Smooth muscle cell (in vitro differentiated cells): ENCODE measurements around the gene CLDN7. TPM values are rescaled to one million over a fixed set of nuclear protein-coding genes. Genes with fewer than 3 reads are reported as not detected.

Experiments used
- DNase-seq: peaks from one replicate; lab custom pipeline; 2025; ENCODE audit not compliant: unreplicated experiment; lab: John Stamatoyannopoulos, UW
- H2AFZ ChIP-seq: fragments of 200-600 bp; sonication (generic); 2 replicates; pipeline ENCODE4 v1.6.0; 2016; ENCODE audit warnings: antibody characterized with exemption, low read depth, mild to moderate bottlenecking
- H3F3A ChIP-seq: fragments of 200-600 bp; sonication (generic); 2 replicates; pipeline ENCODE4 v1.6.0; 2017; ENCODE audit warnings: antibody characterized with exemption, low read depth
- H3K27ac ChIP-seq: fragments of 200-600 bp; sonication (generic); 2 replicates; pipeline ENCODE4 v1.5.1; 2016; ENCODE audit warnings: low read depth, mild to moderate bottlenecking
- H3K27me3 ChIP-seq: fragments of 200-600 bp; sonication (generic); 2 replicates; pipeline ENCODE4 v1.6.1; 2016; ENCODE audit warnings: low read depth, mild to moderate bottlenecking
- H3K36me3 ChIP-seq: fragments of 200-600 bp; sonication (generic); 2 replicates; pipeline ENCODE4 v1.5.1; 2016; ENCODE audit warnings: low read depth
- H3K4me1 ChIP-seq: fragments of 200-600 bp; sonication (generic); 2 replicates; pipeline ENCODE4 v1.5.1; 2016; ENCODE audit warnings: low read depth
- H3K4me2 ChIP-seq: fragments of 200-600 bp; sonication (generic); 2 replicates; pipeline ENCODE4 v1.6.0; 2016; ENCODE audit warnings: mild to moderate bottlenecking
- H3K4me3 ChIP-seq: fragments of 200-600 bp; sonication (generic); 2 replicates; pipeline ENCODE4 v1.5.1; 2016; ENCODE audit warnings: mild to moderate bottlenecking
- H3K79me2 ChIP-seq: fragments of 200-600 bp; sonication (generic); 2 replicates; pipeline ENCODE4 v1.6.0; 2016; ENCODE audit warnings: low read depth, mild to moderate bottlenecking
- H3K9ac ChIP-seq: fragments of 200-600 bp; sonication (generic); 2 replicates; pipeline ENCODE4 v1.6.0; 2016; ENCODE audit warnings: low read depth
- H3K9me3 ChIP-seq: fragments of 200-600 bp; sonication (generic); replicated peaks from 2 replicates; pipeline ENCODE4 v1.5.1; 2016; ENCODE audit warnings: low read depth
- H4K20me1 ChIP-seq: fragments of 200-600 bp; sonication (generic); 2 replicates; pipeline ENCODE4 v1.6.0; 2016; ENCODE audit warnings: low read depth
- CTCF ChIP-seq: fragments of 200-600 bp; sonication (generic); IDR thresholded peaks from 2 replicates; pipeline ENCODE4 v1.5.1; 2017; ENCODE audit warnings: borderline replicate concordance, mild to moderate bottlenecking, antibody characterized with exemption; ENCODE audit not compliant: insufficient read depth, poor library complexity, severe bottlenecking
- WGBS: methylation state at CpG from one replicate; pipeline ENCODE4 v1.1.7; 2016; ENCODE audit warnings: low lambda C conversion rate; 5-methylcytosine and 5-hydroxymethylcytosine counted together
- polyA plus RNA-seq: library from polyadenylated mRNA; unstranded; fragments of >200 nt; fragmentation: Nextera tagmentation; extraction: Ambion mirVana; gene quantifications from 2 replicates; pipeline ENCODE4 v1.2.1, GENCODE V29; 2016
- total RNA-seq: library from RNA; depleted of rRNA; stranded (reverse); fragments of >200 nt; gene quantifications from 2 replicates; pipeline ENCODE4 v1.2.3, GENCODE V29; 2014

Gene CLDN7
- total and polyA plus RNA-seq, 2 experiments from 2014 or later = 25.2 to 33.7 TPM

DNA sequence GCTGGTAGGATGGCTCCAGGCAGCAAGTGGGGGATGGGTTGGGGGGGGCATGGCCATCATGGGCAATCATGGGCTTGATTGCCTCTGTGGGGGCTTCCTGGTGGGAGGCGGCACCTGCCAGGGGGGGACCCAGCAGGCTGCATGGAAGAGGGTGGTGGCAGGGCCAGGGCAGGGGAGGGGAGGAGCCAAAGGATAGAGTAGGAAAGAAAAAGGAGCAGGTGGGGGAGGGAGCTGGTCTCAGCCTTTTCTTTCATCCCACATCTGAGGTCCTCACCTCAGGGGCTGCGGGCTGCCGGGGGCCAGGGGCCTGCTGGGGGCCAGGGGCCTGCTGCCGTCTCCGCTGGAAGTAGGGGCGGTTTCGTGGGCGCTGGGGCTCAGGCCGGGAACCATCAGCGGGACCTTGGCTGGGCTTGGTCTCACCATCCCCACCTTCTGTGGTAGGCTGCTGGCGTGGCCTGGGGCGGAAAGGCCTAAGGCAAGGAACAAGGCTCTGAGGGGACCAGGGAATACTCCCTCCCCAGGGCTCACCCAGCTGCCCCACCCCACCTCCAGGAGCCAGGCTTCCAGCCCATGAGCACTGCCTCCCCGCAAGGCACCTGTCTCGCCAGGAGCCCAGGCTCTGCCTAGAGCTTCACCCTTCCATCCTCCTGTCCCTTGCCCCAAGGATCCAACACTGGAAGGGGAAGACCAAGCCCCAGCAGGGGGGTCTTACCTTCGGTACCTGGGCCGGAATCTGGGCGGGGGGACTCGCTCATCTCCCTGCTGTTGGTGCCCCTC, 27.2 kb upstream of the CLDN7 start:
- no peaks in the 10 kb centered on the region for H3K9me3 ChIP-seq
- peaks cover 40% of the 10 kb centered on the region for H3K27me3 ChIP-seq
- H3K4me3 ChIP-seq = no peak overlapping the region

GRCh38 chr17:7285679-7286078, 23.4 kb upstream of the CLDN7 start:
- Histone ChIP-seq H3K4me3 (no peak overlapping the region), H2AFZ (no peak overlapping the region), H3K79me2 (no peaks in the 10 kb centered on the region), H3K36me3 (no peaks in the 10 kb centered on the region), H3F3A (peaks cover 5% of the 10 kb centered on the region), H3K4me1 (no peaks in the 10 kb centered on the region), H3K9ac (no peak overlapping the region), H4K20me1 (no peaks in the 10 kb centered on the region), H3K9me3 (no peaks in the 10 kb centered on the region), H3K27me3 (peaks cover 17% of the 10 kb centered on the region), H3K4me2 (no peak overlapping the region), H3K27ac (no peak overlapping the region)
- 94% methylated on average over 12 of the region's 12 CpGs for WGBS
- TF ChIP-seq CTCF = no peak
- no peak for DNase-seq

More for the DNA sequence above, 27.2 kb upstream of the CLDN7 start:
- WGBS = 83% methylated on average over 9 of the region's 18 CpGs
- TF ChIP-seq CTCF = no peak
- Histone ChIP-seq H3K27ac (no peak overlapping the region), H3K4me2 (no peak overlapping the region), H4K20me1 (no peaks in the 10 kb centered on the region), H3K79me2 (no peaks in the 10 kb centered on the region), H3F3A (no peaks in the 10 kb centered on the region), H3K4me1 (no peaks in the 10 kb centered on the region), H2AFZ (no peak overlapping the region), H3K36me3 (no peaks in the 10 kb centered on the region), H3K9ac (no peak overlapping the region)
- no peak for DNase-seq

DNA sequence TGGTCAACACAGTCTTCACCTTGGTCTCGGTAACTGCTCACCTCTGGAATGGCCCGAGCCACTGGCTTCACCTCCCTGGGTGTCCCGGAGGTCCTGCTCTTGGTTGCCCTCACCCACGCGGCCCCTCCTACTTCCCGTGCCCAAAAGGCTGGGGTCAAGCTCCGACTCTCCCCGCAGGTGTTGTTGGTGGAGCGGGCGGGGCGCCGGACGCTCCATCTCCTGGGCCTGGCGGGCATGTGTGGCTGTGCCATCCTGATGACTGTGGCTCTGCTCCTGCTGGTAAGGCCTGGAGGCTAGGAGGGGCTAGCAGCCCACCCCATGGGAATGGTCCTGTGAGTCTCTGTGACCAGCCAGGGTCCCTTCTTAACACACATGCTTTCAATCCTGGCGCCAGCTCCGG, 22.6 kb upstream of the CLDN7 start:
- no peak for DNase-seq
- no peaks in the 10 kb centered on the region for H4K20me1 ChIP-seq
- no peak overlapping the region for H3K27ac ChIP-seq
- no peak overlapping the region for H3K4me2 ChIP-seq
- H3K27me3 ChIP-seq = peaks cover 14% of the 10 kb centered on the region
- TF ChIP-seq CTCF = no peak
- H2AFZ ChIP-seq = no peak overlapping the region
- H3K36me3 ChIP-seq = no peaks in the 10 kb centered on the region
- H3K9me3 ChIP-seq = no peaks in the 10 kb centered on the region
- no peak overlapping the region for H3K4me3 ChIP-seq
- H3K79me2 ChIP-seq = no peaks in the 10 kb centered on the region
- no peak overlapping the region for H3K9ac ChIP-seq
- no peaks in the 10 kb centered on the region for H3K4me1 ChIP-seq
- 97% methylated on average over 16 of the region's 16 CpGs for WGBS
- H3F3A ChIP-seq = peaks cover 5% of the 10 kb centered on the region
